BJ (cell line): ENCODE data around the gene NUAK1. TPM values are rescaled to one million over a fixed set of nuclear protein-coding genes. Genes with fewer than 3 reads are reported as not detected.

ENCODE experiments used
- CTCF ChIA-PET: fragments of 350-600 bp; formaldehyde crosslinking; extraction: SDS; loops from one replicate; lab custom pipeline; 2021; ENCODE audit warnings: antibody characterized with exemption, inconsistent platforms; lab: Yijun Ruan, JAX
- POLR2A ChIA-PET: fragments of 300-600 bp; sonication (Branson Sonifier 250); formaldehyde crosslinking; extraction: SDS; loops from one replicate; lab custom pipeline; 2021; ENCODE audit warnings: antibody characterized with exemption; lab: Charles Lee
- DNase-seq: peaks from one replicate; pipeline ENCODE4 v3.0.0-alpha.2; 2011; ENCODE audit warnings: low read depth
- H3K27me3 ChIP-seq: 2 replicates; pipeline ENCODE4 v1.6.0; 2011; ENCODE audit warnings: low read length; ENCODE audit not compliant: control insufficient read depth, insufficient read depth
- H3K36me3 ChIP-seq: 2 replicates; pipeline ENCODE4 v1.5.1; 2011; ENCODE audit warnings: low read length; ENCODE audit not compliant: control insufficient read depth, insufficient read depth
- H3K4me3 ChIP-seq: 2 replicates; pipeline ENCODE4 v1.5.1; 2011; ENCODE audit warnings: low read depth, mild to moderate bottlenecking, control low read depth, low read length
- polyA plus RNA-seq: library from polyadenylated mRNA; depleted of rRNA; stranded (reverse); fragments of >200 nt; gene quantifications from 2 replicates; pipeline ENCODE4 v1.2.3, GENCODE V29; 2011
- TF ChIP-seq, protein P1 (sequence below): IDR thresholded peaks from 2 replicates; pipeline ENCODE4 v1.5.1; 2011; ENCODE audit warnings: low read depth, mild to moderate bottlenecking, control low read depth, inconsistent platforms, low read length, moderate library complexity; ENCODE audit not compliant: insufficient read depth

Gene NUAK1
- polyA plus RNA-seq, 1 experiment = 37.0 TPM

DNA sequence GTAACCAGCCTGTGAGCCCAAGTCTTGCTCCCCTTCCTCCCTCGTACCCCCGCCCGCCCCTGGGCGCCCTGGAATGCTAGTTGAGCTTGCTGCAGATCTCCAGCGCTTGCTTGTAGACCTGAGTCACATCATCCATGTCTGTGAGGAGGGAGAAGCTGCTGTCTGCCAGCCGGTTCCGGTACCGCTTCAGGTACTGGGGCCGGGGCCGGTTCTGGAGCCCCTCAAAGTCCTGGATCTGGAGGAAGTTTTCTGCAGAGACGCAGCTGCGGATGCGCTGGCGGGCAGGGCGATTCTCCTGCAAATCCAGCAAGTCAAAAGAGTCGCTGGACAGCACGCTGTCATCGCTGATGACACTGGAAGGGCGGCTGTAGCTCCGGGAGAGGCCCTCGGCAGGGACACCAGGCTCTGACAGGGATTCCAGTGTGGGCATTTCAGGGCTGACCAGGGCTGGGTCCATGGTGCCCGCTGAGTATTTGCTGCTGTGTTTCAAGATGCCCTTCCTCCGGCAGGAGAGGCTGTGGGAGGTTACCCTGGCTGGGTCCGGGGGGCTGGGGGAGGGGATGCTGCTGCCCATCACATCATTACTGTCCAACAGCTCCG, 71.9 kb downstream of the NUAK1 start:
- TF ChIP-seq, protein P1, sequence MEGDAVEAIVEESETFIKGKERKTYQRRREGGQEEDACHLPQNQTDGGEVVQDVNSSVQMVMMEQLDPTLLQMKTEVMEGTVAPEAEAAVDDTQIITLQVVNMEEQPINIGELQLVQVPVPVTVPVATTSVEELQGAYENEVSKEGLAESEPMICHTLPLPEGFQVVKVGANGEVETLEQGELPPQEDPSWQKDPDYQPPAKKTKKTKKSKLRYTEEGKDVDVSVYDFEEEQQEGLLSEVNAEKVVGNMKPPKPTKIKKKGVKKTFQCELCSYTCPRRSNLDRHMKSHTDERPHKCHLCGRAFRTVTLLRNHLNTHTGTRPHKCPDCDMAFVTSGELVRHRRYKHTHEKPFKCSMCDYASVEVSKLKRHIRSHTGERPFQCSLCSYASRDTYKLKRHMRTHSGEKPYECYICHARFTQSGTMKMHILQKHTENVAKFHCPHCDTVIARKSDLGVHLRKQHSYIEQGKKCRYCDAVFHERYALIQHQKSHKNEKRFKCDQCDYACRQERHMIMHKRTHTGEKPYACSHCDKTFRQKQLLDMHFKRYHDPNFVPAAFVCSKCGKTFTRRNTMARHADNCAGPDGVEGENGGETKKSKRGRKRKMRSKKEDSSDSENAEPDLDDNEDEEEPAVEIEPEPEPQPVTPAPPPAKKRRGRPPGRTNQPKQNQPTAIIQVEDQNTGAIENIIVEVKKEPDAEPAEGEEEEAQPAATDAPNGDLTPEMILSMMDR = no peak
- Histone ChIP-seq H3K4me3 (no peak overlapping the region), H3K27me3 (no peaks in the 10 kb centered on the region), H3K36me3 (peaks cover 30% of the 10 kb centered on the region)
- ChIA-PET POLR2A (no interaction called here), CTCF (interaction anchor here (1.8 kb wide), 1 partner anchor 9 kb away, joined by 6 read pairs; no protein-coding TSS in a partner anchor)
- no peak for DNase-seq

GRCh38 chr12:106066051-106066705, 72.6 kb downstream of the NUAK1 start:
- TF ChIP-seq, protein P1 = no peak
- Histone ChIP-seq H3K27me3 (no peaks in the 10 kb centered on the region), H3K36me3 (peaks cover 30% of the 10 kb centered on the region), H3K4me3 (no peak overlapping the region)
- POLR2A ChIA-PET = no interaction called here
- CTCF ChIA-PET = interaction anchor here (1.8 kb wide), 1 partner anchor 8 kb away, joined by 6 read pairs; no protein-coding TSS in a partner anchor
- DNase-seq = no peak

DNA sequence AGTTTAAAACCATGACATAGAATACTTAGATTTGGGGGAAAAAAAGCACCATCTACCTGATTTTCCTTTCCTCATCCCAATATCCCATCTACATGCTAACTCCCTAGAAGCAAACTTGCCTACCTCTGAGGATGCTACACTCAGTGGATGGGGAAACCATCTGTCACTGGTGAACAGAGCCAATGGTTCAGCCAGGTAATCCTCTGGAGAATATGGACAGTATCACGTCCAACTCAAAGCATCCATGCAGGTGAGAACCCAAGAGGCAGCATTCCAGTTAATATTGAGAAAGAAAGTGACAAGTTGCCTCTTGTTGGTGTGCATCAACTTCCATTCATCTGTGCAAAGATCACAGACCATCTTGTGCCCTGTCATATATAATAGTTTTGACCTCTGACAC, 73.2 kb downstream of the NUAK1 start:
- ChIA-PET CTCF (no interaction called here), POLR2A (no interaction called here)
- TF ChIP-seq, protein P1 = no peak
- Histone ChIP-seq H3K27me3 (no peaks in the 10 kb centered on the region), H3K4me3 (no peak overlapping the region), H3K36me3 (peaks cover 28% of the 10 kb centered on the region)
- DNase-seq = no peak

DNA sequence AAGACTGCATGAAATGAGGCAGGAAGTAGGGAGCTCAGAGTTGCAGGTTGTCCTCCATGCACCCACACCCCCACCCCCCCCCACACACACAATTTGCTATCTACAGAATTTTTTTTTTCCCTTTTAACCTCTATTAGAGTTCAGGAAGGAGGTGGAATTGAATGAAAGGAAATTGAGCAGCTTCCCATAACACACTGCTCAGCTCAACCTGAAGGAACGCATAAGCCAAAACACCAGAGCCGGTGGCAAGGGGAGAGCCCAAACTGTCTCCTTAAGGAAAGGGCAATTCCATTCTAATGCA, 74.1 kb downstream of the NUAK1 start:
- H3K27me3 ChIP-seq = no peaks in the 10 kb centered on the region
- ChIA-PET POLR2A (no interaction called here), CTCF (no interaction called here)
- peaks cover 26% of the 10 kb centered on the region for H3K36me3 ChIP-seq
- H3K4me3 ChIP-seq = no peak overlapping the region
- DNase-seq = no peak
- TF ChIP-seq, protein P1 = no peak

- POLR2A ChIA-PET = no interaction called here
- H3K36me3 ChIP-seq = peaks cover 26% of the 10 kb centered on the region
- no peak overlapping the region for H3K4me3 ChIP-seq
- TF ChIP-seq, protein P1 = no peak
- no peaks in the 10 kb centered on the region for H3K27me3 ChIP-seq
- DNase-seq = no peak
- CTCF ChIA-PET = interaction anchor here (0.9 kb wide), 1 partner anchor 72 kb away, joined by 3 read pairs; no protein-coding TSS in a partner anchor
Observed at GRCh38 chr12:106063826-106064720, 74.7 kb downstream of the NUAK1 start.
